Colon (tissue), 2 donors: ENCODE results near the gene FZD4.
"Not testable (repeated sequence)": the region's sequence is repeated elsewhere in the genome, so short reads cannot be mapped to it uniquely, and the experiment has no call there.

Source experiments
- FAIRE-seq: peaks from 2 replicates; lab custom pipeline; 2012; peaks lifted over from hg19 to GRCh38; lab: Jason Lieb, UNC
- donor health status: control.
- donor health status: control.

FZD4 gene

DNA sequence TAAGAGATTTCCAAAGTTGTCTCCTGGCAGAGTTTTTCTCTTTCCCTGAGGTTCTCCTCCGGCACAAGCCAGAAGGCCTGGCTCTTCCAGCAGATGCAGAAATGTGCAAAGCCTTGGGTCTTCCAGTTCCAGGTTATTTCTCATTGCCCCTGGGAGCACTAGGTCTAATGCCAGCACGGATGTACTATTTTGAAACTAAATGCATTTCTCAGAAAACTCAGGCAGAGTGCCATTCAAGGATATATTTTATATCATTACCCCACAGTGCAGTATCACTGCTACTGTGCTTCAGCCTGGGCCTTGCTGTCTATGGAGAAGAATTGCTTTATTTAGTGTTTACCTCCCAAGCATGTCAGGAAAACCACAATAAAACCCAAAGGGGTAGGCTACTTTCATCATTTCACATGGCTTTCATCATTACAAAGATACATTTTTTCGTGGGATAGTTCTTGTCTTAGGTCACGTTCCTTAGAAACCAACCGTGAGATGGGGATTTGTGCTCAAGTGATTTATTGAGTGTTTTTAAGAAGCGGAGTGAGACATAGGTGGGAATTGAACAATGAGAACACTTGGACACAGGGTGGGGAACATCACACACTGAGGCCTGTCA lies 22.4 kb upstream of the FZD4 start:
- FAIRE-seq = no peak

- no peak for FAIRE-seq
These were observed 17.5 kb upstream of the FZD4 start for GRCh38 chr11:86972734-86973133.

- no peak for FAIRE-seq
These were observed 14.1 kb upstream of the FZD4 start for GRCh38 chr11:86969258-86969657.

GRCh38 chr11:86967601-86968000 lies 12.4 kb upstream of the FZD4 start:
- not testable (repeated sequence) for FAIRE-seq

DNA sequence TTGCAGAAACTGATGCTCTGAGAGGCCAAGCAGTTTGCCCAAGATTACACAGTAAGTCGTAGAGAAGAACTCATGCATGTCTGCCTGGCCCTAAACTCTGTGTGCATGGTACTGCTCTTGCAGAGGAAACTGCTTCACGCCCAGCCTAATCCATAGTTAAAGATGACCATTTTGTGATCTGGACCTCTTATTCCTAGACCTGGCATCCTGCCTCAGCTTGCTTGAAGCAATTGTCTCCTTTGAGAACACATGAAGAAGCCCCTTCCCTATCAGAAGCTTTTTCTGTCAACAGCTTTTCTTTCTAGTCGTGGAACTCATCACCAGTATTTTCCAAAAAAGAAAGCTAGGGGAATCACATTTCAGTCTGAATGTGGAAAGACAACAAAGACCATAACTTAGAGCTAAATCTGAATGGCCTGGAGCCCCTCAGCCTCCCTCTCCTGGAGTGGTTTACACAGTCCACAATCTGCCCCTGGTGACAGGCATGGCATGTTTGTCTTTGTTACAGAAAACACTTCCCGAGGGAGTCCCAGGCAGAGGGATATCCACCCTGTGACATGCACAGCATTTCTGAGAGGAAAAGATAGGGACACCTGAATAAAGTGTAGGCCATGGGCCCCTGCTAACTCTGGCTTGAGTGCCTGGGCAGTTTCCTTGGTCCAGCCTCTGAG lies 2.9 kb upstream of the FZD4 start:
- FAIRE-seq = no peak

DNA sequence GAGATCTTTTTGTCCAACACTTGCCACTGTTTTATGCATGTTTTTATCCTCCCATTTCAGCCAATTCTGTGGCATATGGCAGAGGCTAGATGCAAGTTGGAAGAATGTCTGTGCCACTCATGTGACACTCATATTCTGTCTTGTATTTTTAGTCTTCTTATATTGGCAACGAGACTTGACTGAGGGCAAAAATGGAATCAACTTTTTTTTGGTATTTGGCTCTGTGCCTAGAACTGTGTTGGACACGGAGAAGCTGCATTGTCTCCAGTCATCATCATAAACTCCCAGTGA lies 1.7 kb upstream of the FZD4 start:
- FAIRE-seq = no peak

GRCh38 chr11:86955111-86955360 lies 159 bp downstream of the FZD4 start:
- no peak for FAIRE-seq

DNA sequence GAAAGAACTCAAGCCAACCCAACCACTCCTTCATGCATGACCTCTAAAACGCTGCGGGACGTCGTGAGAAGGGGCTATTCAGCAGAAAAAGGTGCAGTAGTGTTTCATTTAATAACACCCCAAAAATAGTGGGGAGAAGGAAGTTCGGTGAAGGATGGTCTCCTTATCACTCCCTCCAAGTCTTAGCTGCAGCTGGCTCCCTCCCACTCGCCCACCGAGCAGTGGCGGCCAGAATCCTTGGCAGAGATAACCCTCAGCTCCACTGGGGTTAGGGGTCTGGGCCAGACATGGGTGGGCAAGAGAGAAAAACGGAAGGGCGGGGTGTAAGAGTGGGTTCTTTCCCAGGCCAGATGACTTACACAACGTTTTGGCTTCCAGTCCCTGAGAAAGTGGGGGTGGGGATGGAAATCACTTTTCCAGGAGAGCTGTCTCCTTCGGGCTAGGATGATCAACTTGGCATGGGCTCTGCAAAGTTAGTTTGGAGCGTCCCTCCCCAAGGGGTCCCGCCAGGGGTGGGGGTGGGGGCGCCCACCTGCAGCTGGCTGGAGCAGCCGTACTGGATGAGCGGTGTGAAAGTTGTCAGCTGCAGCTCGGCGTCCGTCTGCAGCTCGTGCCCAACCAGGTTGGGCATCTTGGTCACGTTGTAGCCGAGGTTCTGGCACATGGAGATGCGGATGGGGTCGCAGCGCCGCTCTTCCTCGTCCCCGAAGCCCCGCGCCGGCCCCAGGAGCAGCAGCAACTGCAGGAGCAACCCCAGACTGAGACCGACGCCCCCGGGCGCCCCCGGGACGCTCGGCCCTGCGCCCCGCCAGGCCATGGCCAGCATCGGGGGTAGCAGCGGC lies 705 bp downstream of the FZD4 start:
- no peak for FAIRE-seq

GRCh38 chr11:86952221-86952875 lies 2.8 kb downstream of the FZD4 start:
- FAIRE-seq = no peak

DNA sequence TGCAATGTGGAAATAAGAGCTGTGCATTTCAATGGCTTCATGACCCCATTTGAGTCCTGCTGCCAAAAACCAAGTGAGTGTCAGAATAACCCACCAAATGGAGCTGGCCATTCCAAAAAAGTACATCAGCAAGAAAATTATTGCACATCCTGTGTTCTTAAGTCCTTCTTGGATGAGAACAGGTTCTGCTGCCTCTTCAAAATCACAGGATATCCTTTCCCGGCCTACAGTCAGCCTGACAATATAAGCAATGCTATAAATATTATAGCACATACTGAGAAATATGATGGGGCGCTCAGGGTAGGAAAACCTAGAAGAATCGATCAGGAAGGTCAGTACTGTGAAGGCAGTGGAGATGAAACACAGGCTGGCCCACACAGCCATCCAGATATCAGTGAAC lies 3.5 kb downstream of the FZD4 start:
- no peak for FAIRE-seq

GRCh38 chr11:86950661-86950995 lies 4.6 kb downstream of the FZD4 start:
- FAIRE-seq = no peak

DNA sequence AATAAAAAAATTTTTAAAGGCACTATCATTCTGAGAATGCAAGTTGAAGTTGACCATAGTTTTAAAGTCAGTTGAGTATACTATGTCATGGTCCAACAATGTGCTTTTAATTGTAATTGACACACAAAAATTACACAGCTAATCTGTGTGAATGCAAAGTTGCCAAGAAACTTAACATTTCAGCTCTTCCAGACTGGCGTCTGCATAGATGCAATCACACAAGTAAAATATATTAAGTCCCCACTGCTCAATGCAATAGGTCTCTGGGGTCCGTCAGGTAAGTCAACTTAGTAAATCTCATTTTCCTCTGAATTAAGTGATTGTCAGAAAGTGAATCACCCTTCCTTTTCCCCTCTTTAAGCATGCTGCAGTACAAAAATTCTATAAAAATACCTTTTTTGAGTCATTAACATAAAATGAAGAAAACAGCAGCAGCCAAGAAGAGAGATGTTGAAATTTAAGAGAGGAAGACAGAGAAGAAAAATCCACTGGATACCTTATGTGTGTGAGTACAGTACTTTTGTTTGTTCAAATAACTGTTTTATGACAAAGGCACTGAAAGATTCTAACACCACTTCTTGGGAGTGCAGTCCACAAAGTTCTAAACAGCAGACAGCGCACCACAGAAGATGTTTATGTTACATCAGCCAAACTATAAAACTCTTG lies 5.1 kb downstream of the FZD4 start:
- FAIRE-seq = no peak

GRCh38 chr11:86948733-86949132 lies 6.5 kb downstream of the FZD4 start:
- no peak for FAIRE-seq

DNA sequence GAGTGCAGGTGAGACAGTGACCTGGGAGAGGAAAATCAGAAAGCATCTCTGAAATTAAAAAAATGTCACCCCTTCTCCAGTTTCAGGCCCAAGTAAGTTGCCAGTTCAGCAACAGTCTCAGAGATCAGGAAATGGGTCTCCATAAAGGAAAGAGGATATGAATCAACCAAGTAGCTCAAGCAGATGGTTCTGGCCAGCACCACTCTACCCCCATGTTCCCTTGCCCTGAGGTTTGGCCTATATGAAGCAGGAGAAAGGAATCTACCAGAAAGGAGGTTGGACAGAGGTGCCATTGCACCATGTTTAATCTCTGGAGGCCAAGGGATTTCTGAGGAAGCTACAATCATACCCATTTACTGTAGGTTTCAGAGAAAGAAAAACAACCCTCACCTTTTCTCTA lies 7.7 kb downstream of the FZD4 start:
- no peak for FAIRE-seq

DNA sequence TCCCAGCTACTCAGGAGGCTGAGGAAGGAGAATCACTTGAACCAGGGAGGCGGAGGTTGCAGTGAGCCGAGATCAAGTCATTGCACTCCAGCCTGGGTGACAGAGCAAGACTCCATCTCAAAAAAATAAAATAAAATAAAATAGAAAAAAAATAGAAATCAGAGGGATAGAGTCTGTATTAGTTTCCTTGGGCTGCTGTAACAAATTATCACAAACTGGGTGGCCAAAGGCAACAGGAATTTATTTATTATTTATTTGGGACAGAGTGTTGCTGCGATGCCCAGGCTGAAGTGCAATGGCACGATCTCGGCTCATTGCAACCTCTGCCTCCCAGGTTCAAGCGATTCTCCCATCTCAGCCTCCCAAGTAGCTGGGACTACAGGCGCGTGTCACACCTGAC lies 11.7 kb downstream of the FZD4 start:
- FAIRE-seq = not testable (repeated sequence)

- no peak for FAIRE-seq
These were observed 13.2 kb downstream of the FZD4 start for GRCh38 chr11:86941871-86942599.

- FAIRE-seq = no peak
These were observed 13.9 kb downstream of the FZD4 start for GRCh38 chr11:86941077-86941870.

DNA sequence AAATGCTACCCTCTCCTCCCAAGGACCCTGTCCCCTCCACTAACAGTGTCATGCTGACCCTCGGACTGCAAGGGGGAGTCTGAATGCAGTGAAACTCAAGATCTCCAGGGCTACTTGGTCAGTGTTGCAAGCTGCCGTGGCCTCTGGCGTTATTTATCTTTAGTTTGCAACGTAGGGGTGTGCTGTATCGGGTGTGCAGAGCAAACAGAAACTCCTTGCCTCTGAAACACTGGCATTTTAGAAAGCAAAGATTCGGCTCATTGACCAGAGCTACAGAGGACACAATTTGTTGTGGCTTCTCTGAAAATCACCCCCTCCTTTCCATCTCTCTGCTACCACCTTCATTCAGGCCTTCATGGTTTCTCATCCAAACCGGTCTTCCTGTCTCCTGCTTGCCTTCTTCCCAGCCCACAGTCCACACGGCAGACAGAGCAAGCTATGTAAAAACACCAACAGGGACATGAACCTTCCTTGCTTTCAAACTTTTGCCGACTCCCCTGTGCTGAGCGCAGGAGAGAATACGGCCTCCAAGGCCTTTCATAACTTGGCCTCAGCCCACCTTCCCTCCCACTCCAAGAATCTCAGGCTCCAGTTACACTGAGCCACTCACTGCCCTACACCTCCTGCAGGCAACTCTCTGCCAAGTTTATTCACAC lies 14.9 kb downstream of the FZD4 start:
- FAIRE-seq = no peak

DNA sequence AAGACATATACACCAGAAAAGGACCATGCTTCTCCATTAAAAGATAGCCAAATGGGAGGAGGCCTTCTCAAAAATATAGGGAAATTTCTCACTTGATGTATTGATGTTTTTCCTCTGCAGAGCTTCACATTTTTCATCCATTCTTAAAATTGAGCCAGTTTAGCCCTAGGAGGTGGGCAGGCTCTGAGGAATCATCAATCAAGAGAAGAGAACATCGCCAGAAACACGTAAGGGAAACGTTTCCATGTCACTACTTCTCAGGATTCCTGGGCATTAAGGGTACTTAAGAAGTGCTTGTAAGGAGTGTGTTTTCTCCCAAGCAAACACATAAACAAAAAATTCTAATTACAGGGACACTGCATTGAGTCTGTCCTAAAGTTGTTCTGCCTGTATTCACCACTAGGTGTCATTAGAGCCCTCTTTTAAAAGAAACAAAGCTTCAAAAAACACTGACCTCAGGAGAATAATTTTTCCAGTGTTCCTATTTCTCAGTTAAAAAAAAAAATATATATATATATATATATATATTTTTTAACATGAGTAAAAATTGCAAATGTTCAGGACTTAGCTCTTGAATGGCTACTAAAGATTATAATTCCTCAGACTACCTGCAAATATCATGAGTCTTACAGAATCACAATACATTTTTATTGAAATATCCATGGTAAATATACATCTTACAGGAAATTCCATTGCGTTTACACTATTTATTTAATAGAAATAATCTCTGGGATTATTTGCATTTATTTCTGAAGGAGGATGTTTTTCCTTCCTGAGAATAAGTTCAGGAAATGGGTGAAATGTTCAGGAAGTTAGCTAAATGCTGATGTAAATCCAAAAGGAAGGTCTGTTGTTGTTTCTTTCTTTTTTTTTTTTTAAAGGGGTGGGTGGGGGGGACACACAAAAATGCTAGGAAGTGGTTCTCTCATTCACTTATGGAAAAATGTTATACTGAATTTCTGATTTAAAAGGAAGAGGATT lies 16.0 kb downstream of the FZD4 start:
- no peak for FAIRE-seq
